Osteocyte (in vitro differentiated cells): Measurements from ENCODE around the gene ENO2. TPM values are rescaled to one million over a fixed set of nuclear protein-coding genes. Genes with fewer than 3 reads are reported as not detected.

ENCODE experiments used
- DNase-seq: peaks from one replicate; pipeline ENCODE4 v3.0.0; 2021; ENCODE audit warnings: mixed read lengths; ENCODE audit not compliant: unreplicated experiment; ENCODE audit errors: extremely low spot score
- H3K27ac Mint-ChIP-seq: one replicate; pipeline ENCODE4 v1.8.0; 2021; ENCODE audit warnings: mild to moderate bottlenecking, mixed read lengths; ENCODE audit not compliant: unreplicated experiment
- H3K27me3 Mint-ChIP-seq: one replicate; pipeline ENCODE4 v1.8.0; 2021; ENCODE audit warnings: mixed read lengths; ENCODE audit not compliant: unreplicated experiment
- H3K36me3 Mint-ChIP-seq: one replicate; pipeline ENCODE4 v1.8.0; 2021; ENCODE audit warnings: mixed read lengths; ENCODE audit not compliant: unreplicated experiment
- H3K4me1 Mint-ChIP-seq: one replicate; pipeline ENCODE4 v1.8.0; 2021; ENCODE audit warnings: mixed read lengths; ENCODE audit not compliant: unreplicated experiment
- H3K4me3 Mint-ChIP-seq: one replicate; pipeline ENCODE4 v1.8.0; 2021; ENCODE audit warnings: mild to moderate bottlenecking, moderate library complexity, mixed read lengths; ENCODE audit not compliant: unreplicated experiment
- H3K9me3 Mint-ChIP-seq: one replicate; pipeline ENCODE4 v1.8.0; 2021; ENCODE audit warnings: mixed read lengths; ENCODE audit not compliant: unreplicated experiment
- microRNA-seq: library from miRNA; unstranded; fragments of <30 nt; microRNA quantifications from one replicate; pipeline ENCODE4 v1.1.0, GENCODE V29; 2020; ENCODE audit not compliant: unreplicated experiment
- total RNA-seq: library from RNA; stranded (reverse); gene quantifications from 2 replicates; pipeline ENCODE4 v1.2.1, GENCODE V29; 2021
- TF ChIP-seq, protein P1 (sequence below): fragments of 200-600 bp; sonication (generic); IDR thresholded peaks from 2 replicates; pipeline ENCODE4 v1.5.0; 2021; ENCODE audit warnings: antibody characterized with exemption, mild to moderate bottlenecking, moderate library complexity

Gene ENO2
- total RNA-seq, 1 donor from 2014 or later: 24.1 TPM

DNA sequence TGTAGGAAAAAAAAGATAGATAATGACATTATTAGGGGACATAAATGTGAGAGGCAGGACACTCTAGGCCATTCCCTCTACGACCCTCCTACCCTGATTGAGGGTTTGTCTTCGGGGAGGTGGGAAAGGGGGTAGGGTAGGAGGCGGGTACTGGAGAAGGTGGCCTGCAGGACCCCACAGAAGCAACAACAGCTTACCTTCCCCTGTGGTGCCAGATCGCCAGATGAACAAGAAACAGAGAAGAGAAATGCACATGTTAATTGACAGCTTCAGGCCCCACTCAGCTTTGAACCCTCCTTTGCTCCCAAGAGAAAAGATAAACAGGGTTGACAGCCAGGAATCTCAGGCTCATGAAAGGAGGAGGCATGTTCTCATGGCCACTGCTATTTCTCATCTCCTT lies 51.3 kb downstream of the ENO2 start:
- H3K9me3 Mint-ChIP-seq: no peaks in the 10 kb centered on the region
- TF ChIP-seq, protein P1, sequence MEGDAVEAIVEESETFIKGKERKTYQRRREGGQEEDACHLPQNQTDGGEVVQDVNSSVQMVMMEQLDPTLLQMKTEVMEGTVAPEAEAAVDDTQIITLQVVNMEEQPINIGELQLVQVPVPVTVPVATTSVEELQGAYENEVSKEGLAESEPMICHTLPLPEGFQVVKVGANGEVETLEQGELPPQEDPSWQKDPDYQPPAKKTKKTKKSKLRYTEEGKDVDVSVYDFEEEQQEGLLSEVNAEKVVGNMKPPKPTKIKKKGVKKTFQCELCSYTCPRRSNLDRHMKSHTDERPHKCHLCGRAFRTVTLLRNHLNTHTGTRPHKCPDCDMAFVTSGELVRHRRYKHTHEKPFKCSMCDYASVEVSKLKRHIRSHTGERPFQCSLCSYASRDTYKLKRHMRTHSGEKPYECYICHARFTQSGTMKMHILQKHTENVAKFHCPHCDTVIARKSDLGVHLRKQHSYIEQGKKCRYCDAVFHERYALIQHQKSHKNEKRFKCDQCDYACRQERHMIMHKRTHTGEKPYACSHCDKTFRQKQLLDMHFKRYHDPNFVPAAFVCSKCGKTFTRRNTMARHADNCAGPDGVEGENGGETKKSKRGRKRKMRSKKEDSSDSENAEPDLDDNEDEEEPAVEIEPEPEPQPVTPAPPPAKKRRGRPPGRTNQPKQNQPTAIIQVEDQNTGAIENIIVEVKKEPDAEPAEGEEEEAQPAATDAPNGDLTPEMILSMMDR: no peak
- no peak overlapping the region for H3K4me3 Mint-ChIP-seq
- DNase-seq: no peak
- peaks cover 27% of the 10 kb centered on the region for H3K4me1 Mint-ChIP-seq
- peaks cover 21% of the 10 kb centered on the region for H3K36me3 Mint-ChIP-seq
- H3K27ac Mint-ChIP-seq: peak overlapping the region; percentile 78
- no peaks in the 10 kb centered on the region for H3K27me3 Mint-ChIP-seq

DNA sequence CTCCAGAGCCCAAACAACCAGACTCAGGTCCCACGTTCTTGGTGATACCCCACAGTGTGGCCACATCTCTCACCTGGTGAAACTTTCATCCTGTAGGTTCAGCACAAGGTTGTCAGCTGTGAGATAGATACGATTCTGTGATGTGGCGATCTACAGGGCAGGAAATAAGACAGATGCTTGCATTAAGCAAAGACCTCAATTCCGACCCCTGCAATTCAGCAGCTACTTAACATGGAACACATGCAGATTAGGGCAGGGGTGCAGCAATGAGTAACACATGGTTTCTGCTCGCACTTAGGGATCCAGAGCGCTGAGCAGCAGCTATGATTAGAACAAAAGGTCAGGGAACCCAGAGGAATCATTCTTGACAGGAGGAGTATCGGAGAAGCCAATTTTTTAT lies 52.0 kb downstream of the ENO2 start:
- H3K4me3 Mint-ChIP-seq: no peak overlapping the region
- no peaks in the 10 kb centered on the region for H3K9me3 Mint-ChIP-seq
- H3K4me1 Mint-ChIP-seq: peaks cover 32% of the 10 kb centered on the region
- peaks cover 21% of the 10 kb centered on the region for H3K36me3 Mint-ChIP-seq
- DNase-seq: no peak
- no peaks in the 10 kb centered on the region for H3K27me3 Mint-ChIP-seq
- TF ChIP-seq, protein P1: no peak
- H3K27ac Mint-ChIP-seq: no peak overlapping the region

DNA sequence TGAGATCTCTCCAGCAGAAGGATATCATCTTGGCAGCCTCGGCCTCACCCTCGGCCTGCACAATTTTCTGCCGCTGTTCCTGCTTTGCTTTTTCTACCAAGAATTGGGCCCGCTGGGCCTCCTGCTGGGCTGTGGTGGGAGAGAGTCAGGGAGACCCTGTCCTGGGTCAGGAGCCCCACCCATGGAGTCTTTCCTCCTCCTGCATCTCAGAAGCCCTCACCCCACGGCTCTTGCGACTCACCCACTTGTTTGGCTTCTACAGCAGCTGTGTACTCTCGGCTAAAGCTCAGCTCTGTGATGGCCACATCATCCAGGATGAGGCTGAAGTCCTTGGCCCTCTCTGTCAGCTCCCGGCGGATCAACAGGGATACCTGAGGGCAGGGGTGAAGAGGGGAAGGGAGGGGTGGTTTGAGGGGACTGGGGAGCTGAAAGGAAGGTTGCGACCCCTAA lies 53.3 kb downstream of the ENO2 start:
- TF ChIP-seq, protein P1: no peak
- Mint-ChIP-seq H3K4me1 (peaks cover 35% of the 10 kb centered on the region), H3K9me3 (no peaks in the 10 kb centered on the region), H3K36me3 (peaks cover 21% of the 10 kb centered on the region), H3K27ac (no peak overlapping the region), H3K4me3 (no peak overlapping the region), H3K27me3 (no peaks in the 10 kb centered on the region)
- DNase-seq: no peak

DNA sequence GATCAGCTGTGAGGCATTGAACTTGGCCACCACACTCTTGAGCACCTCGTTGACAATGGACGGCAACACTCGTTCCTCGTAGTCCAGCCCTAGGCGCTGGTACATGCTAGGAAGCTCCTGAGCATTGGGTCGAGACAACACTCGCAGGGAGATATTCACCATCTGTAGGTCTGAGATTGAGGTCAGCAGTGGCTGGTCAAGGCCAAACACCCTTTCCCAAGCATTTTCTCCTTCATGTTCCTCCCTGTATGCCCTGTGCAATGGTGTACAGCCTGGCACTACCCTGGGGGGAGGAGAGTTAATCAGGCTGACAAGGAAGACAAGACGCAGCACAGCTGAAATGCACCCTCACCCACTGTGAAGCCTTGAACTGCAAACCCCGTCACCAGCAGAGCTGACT lies 54.0 kb downstream of the ENO2 start:
- peak overlapping the region; percentile 100 for H3K4me3 Mint-ChIP-seq

DNA sequence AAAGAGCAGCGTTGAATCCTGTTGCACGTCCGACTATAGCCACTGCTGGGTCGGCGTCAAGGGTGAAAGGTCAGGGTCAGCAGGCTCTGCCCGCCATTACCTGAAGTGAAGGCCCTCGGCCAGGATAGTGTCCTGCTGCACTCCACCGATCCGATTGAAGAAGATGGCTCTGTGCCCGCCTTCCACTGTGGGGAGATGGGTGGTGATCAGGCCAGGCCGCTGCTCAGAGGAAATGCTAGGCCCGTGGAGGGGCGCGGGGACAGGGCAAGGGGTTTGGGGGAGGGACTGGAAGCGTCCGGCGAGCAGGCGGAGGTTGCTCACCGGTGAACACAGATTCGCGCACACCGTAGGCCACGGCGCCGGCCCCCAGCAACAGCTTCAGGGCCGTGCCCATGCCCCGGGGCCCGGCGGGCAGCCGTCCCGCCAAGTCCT lies 55.7 kb downstream of the ENO2 start:
- DNase-seq: no peak
- Mint-ChIP-seq H3K36me3 (peaks cover 22% of the 10 kb centered on the region), H3K27me3 (no peaks in the 10 kb centered on the region), H3K4me1 (peaks cover 36% of the 10 kb centered on the region), H3K27ac (peak overlapping the region; percentile 100), H3K4me3 (peak overlapping the region; percentile 100), H3K9me3 (no peaks in the 10 kb centered on the region)
- TF ChIP-seq, protein P1: no peak

More for the DNA sequence above, 54.0 kb downstream of the ENO2 start:
- Mint-ChIP-seq H3K27ac (peak overlapping the region; percentile 100), H3K27me3 (no peaks in the 10 kb centered on the region), H3K36me3 (peaks cover 21% of the 10 kb centered on the region), H3K9me3 (no peaks in the 10 kb centered on the region), H3K4me1 (peaks cover 36% of the 10 kb centered on the region)
- DNase-seq: no peak
- TF ChIP-seq, protein P1: no peak

Small RNA genes lying within 50 kb of the gene (microRNA-seq; reads per million reads assigned to microRNA genes)
- gene MIR141 (4.9 reads per million), gene MIR200C (22.5 reads per million, percentile 32 among the genes with 10 or more reads in this experiment)

Other genes starting within 250 kb of the ENO2 start
- gene ZNF384, start 225.2 kb upstream of the ENO2 start, total RNA-seq: 66.6 and 68.3 TPM in 2 replicates
- 3.9 and 5.2 TPM in 2 replicates for gene PIANP, start 213.8 kb upstream of the ENO2 start, total RNA-seq
- gene COPS7A, start 190.5 kb upstream of the ENO2 start, total RNA-seq: 61.4 and 73.0 TPM in 2 replicates
- gene MLF2, start 161.4 kb upstream of the ENO2 start, total RNA-seq: 141 and 162 TPM in 2 replicates
- 501 and 554 TPM in 2 replicates for gene PTMS, start 148.2 kb upstream of the ENO2 start, total RNA-seq
- 1.1 and 2.5 TPM in 2 replicates for gene LAG3, start 142.1 kb upstream of the ENO2 start, total RNA-seq
- 0.60 and 0.62 TPM in 2 replicates for gene CD4, start 125.1 kb upstream of the ENO2 start, total RNA-seq
- gene GPR162, start 92.8 kb upstream of the ENO2 start, total RNA-seq: 11.5 and 12.0 TPM in 2 replicates
- 86.5 and 90.8 TPM in 2 replicates for gene P3H3, start 86.2 kb upstream of the ENO2 start, total RNA-seq
- 8.3 and 10.6 TPM in 2 replicates for gene GNB3, start 73.7 kb upstream of the ENO2 start, total RNA-seq
- gene CDCA3, start 63.3 kb upstream of the ENO2 start, total RNA-seq: 8.0 and 9.2 TPM in 2 replicates
- gene USP5, start 62.4 kb upstream of the ENO2 start, total RNA-seq: 113 and 114 TPM in 2 replicates
- 408 and 415 TPM in 2 replicates for gene TPI1, start 47.0 kb upstream of the ENO2 start, total RNA-seq
- 9.2 and 11.5 TPM in 2 replicates for gene SPSB2, start 41.3 kb upstream of the ENO2 start, total RNA-seq
- 9.0 and 11.3 TPM in 2 replicates for gene LRRC23, start 9.8 kb upstream of the ENO2 start, total RNA-seq
- 117 and 123 TPM in 2 replicates for gene ATN1, start 13.4 kb downstream of the ENO2 start, total RNA-seq
- not detected in 2 replicates for gene RNU7-1, start 29.2 kb downstream of the ENO2 start, total RNA-seq
- gene C12orf57, start 29.4 kb downstream of the ENO2 start, total RNA-seq: 287 and 309 TPM in 2 replicates
- 0.29 and 0.94 TPM in 2 replicates for gene PTPN6, start 36.8 kb downstream of the ENO2 start, total RNA-seq
- gene PHB2, start 56.1 kb downstream of the ENO2 start, total RNA-seq: 202 and 205 TPM in 2 replicates
- 29.5 and 29.8 TPM in 2 replicates for gene EMG1, start 56.3 kb downstream of the ENO2 start, total RNA-seq
- gene LPCAT3, start 103.9 kb downstream of the ENO2 start, total RNA-seq: 33.2 TPM in 2 replicates
- 16.4 and 18.2 TPM in 2 replicates for gene C1S, start 146.1 kb downstream of the ENO2 start, total RNA-seq
- gene C1R, start 177.9 kb downstream of the ENO2 start, total RNA-seq: 35.1 and 38.4 TPM in 2 replicates
- 20.8 and 22.3 TPM in 2 replicates for gene C1RL, start 194.6 kb downstream of the ENO2 start, total RNA-seq
- not detected in 2 replicates for gene RBP5, start 214.3 kb downstream of the ENO2 start, total RNA-seq
- 12.0 and 14.4 TPM in 2 replicates for gene CLSTN3, start 215.8 kb downstream of the ENO2 start, total RNA-seq